ENCODE data around the gene PEX14.

GRCh38 chr1:10673109-10673711 lies 198.5 kb downstream of the PEX14 start:
- TF ChIP-seq, protein P1, sequence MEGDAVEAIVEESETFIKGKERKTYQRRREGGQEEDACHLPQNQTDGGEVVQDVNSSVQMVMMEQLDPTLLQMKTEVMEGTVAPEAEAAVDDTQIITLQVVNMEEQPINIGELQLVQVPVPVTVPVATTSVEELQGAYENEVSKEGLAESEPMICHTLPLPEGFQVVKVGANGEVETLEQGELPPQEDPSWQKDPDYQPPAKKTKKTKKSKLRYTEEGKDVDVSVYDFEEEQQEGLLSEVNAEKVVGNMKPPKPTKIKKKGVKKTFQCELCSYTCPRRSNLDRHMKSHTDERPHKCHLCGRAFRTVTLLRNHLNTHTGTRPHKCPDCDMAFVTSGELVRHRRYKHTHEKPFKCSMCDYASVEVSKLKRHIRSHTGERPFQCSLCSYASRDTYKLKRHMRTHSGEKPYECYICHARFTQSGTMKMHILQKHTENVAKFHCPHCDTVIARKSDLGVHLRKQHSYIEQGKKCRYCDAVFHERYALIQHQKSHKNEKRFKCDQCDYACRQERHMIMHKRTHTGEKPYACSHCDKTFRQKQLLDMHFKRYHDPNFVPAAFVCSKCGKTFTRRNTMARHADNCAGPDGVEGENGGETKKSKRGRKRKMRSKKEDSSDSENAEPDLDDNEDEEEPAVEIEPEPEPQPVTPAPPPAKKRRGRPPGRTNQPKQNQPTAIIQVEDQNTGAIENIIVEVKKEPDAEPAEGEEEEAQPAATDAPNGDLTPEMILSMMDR (IDR thresholded peaks at IDR 0.05), result no peak
- TF ChIP-seq SIN3A (IDR thresholded peaks at IDR 0.05; ENCODE audit: borderline replicate concordance, insufficient read depth, low read depth, low read length), result no peak
- TF ChIP-seq POLR2AphosphoS5 (IDR thresholded peaks at IDR 0.05; ENCODE audit: low read depth, low read length), result no peak
- no peak for TF ChIP-seq REST (IDR thresholded peaks at IDR 0.05; ENCODE audit: insufficient read depth in 1 of 2, low read depth in 2 of 2, low read length in 1 of 2)

All from Panc1 (cell line).